ENCODE measurements around the gene CNTN5.

Gene CNTN5

DNA sequence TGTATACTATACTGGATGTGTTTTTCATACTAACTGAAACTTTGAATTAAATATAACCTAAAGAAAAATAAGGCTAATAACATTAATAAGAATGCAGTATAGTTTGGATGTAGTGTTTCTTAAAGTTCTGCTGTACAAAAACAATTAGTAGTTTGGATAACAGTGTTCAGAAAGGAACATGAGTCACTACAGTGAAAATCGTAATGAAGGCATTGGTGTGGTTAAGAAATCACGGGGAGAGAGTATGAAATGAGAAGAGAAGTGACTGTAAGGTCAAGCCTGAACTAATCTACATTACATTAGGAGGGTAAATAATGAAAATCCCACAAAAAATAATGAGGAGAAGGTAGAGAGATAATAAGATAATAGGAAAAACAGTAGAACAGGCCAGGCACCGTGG lies 939.8 kb downstream of the CNTN5 start:
- no peak overlapping the region for H3K4me3 ChIP-seq (ENCODE audit: low read depth, low read length)
- DNase-seq (ENCODE audit: low read depth): no peak
- TF ChIP-seq, protein P1, sequence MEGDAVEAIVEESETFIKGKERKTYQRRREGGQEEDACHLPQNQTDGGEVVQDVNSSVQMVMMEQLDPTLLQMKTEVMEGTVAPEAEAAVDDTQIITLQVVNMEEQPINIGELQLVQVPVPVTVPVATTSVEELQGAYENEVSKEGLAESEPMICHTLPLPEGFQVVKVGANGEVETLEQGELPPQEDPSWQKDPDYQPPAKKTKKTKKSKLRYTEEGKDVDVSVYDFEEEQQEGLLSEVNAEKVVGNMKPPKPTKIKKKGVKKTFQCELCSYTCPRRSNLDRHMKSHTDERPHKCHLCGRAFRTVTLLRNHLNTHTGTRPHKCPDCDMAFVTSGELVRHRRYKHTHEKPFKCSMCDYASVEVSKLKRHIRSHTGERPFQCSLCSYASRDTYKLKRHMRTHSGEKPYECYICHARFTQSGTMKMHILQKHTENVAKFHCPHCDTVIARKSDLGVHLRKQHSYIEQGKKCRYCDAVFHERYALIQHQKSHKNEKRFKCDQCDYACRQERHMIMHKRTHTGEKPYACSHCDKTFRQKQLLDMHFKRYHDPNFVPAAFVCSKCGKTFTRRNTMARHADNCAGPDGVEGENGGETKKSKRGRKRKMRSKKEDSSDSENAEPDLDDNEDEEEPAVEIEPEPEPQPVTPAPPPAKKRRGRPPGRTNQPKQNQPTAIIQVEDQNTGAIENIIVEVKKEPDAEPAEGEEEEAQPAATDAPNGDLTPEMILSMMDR (IDR thresholded peaks at IDR 0.05; ENCODE audit: low read depth, low read length, missing control alignments): no peak

DNA sequence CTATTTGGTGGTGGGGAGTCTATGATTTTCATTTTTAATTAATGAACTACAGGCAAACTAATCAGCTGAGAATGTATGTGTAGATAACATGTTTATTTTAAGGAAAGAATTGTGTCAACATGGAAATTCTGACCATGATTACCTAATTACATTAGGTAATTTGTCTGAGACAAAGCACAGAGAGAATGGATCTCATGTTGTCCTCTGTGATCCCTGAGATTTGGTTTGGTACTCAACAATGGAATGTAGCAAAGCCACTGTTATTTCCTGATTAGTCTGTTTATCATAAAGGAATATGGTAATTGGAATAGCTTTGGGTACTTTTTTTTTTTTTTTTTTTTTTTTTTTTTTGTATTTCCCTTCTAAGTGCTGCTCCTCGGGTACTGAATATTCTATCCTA lies 947.6 kb downstream of the CNTN5 start:
- no peak overlapping the region for H3K4me3 ChIP-seq (ENCODE audit: low read depth, low read length)
- TF ChIP-seq, protein P1 (IDR thresholded peaks at IDR 0.05; ENCODE audit: low read depth, low read length, missing control alignments): no peak
- DNase-seq (ENCODE audit: low read depth): no peak

DNA sequence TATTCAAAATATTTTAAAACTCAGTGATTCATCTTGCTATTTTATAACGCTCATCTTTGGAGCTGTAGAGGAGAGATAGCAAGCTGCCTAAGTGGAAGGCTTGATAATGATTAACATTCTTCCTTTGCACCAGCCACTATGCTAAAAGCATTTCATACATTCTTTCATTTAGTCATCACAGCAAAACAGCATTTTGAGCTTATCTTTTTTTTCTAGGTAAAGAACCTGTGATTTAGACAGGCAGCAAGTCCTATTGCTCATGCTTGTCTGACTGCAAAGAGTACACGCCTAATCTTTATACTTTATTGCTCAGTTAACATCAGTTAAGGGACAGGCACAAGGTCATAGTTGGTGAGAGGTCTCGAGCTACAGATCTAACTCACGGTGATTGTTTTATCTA lies 953.2 kb downstream of the CNTN5 start:
- no peak overlapping the region for H3K4me3 ChIP-seq (ENCODE audit: low read depth, low read length)
- TF ChIP-seq, protein P1 (IDR thresholded peaks at IDR 0.05; ENCODE audit: low read depth, low read length, missing control alignments): no peak
- DNase-seq (ENCODE audit: low read depth): no peak

DNA sequence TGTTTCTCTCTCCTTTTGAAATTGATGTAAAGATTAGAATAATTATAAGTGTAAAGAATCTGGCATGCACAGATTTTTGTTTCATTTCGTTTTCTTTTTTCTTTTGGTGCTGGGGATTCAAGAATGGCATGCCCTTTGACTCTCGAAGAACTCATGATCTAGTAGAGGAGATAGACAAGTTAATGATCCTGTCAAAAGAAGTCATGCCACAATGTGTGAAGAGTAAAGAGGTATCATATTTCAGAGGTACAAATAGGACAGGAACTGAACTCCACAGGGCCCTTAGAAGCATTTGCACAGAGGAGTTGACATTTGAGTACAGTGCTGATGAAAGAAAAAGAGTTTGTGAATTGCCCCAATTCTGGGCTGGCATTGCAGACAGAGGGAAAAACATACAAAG lies 958.3 kb downstream of the CNTN5 start:
- no peak overlapping the region for H3K4me3 ChIP-seq (ENCODE audit: low read depth, low read length)
- TF ChIP-seq, protein P1 (IDR thresholded peaks at IDR 0.05; ENCODE audit: low read depth, low read length, missing control alignments): no peak
- DNase-seq (ENCODE audit: low read depth): no peak

DNA sequence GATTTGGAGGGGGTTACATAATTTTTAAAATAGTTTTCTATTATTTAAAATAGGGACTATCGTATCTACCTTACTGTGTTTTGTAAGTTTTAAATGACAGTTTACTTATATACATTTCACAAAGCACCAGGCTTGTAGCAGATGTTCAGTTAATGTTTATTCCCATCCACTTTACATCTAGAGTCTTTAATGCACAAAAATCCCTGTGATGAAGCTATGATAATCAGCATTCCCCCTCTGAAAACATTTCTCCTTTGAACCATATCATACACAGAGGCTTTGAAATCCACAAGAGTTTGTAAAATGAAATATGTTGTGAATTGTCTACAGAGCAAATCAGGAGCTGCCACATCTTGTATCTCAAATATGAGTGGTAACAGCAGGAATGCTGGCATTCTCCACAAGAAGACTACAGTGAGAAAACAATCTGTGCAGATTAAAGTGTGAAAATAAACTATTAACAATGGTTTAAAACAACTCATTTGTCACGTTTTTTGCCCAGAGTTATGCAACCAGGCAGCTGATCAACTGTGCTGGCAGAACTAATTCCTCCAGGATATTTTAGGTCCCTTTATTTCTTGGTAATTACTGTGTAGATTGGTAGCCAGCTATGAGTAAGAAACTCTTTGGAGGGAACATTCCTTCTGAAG lies 967.2 kb downstream of the CNTN5 start:
- TF ChIP-seq, protein P1 (IDR thresholded peaks at IDR 0.05; ENCODE audit: low read depth, low read length, missing control alignments): no peak
- no peak for DNase-seq (ENCODE audit: low read depth)
- H3K4me3 ChIP-seq (ENCODE audit: low read depth, low read length): no peak overlapping the region

DNA sequence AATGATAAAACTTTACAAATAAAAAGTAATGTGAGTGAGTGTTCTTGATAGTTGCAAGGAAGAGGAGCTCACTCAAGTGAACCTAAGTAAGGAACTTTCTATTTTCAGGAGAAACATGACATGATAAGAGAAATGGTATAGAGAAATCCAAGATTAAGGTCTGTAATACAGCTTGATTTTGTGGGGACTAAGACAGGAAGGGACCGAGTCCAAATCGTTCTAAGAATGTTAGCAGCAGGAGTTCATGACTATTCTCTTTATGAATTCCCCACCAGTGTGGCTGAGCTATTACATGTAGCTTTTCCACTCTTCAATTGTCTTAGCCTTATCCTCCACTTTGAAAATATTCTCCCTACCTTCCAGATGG lies 967.7 kb downstream of the CNTN5 start:
- no peak for DNase-seq (ENCODE audit: low read depth)
- TF ChIP-seq, protein P1 (IDR thresholded peaks at IDR 0.05; ENCODE audit: low read depth, low read length, missing control alignments): no peak

DNA sequence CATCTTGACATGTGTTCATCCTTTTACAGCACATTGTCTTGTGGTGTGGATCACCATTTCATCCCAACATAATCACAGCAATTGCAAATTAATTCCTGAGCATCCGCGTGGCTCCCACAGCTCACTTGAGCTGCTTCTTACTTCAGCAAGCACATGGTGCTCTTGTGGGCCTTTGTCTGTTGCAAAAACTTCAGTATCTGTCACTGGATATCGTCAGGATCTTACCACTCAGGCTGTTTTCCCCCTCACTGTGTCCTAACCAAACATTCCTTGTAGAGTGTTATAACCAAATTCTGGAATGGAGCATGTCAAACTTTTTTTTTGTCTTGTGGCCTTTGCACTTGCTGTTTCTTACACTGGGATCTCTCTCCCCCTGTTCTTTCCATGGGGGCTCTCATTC lies 983.2 kb downstream of the CNTN5 start:
- no peak for DNase-seq (ENCODE audit: low read depth)
- H3K4me3 ChIP-seq (ENCODE audit: low read depth, low read length): no peak overlapping the region
- TF ChIP-seq, protein P1 (IDR thresholded peaks at IDR 0.05; ENCODE audit: low read depth, low read length, missing control alignments): no peak

More for the DNA sequence above, 967.7 kb downstream of the CNTN5 start:
- no peak overlapping the region for H3K4me3 ChIP-seq (ENCODE audit: low read depth, low read length)

Measured in GM12864 (cell line).